HG03064 (cell line): ENCODE measurements around the gene NRROS.
"Not testable (repeated sequence)": the region's sequence is repeated elsewhere in the genome, so short reads cannot be mapped to it uniquely, and the experiment has no call there.

Experiments used
- ATAC-seq: cut with Tn5 transposase; IDR thresholded peaks from one replicate; pipeline ENCODE4 v1.9.1; 2021; ENCODE audit warnings: low read depth; ENCODE audit not compliant: unreplicated experiment

Gene NRROS

GRCh38 chr3:196639483-196640296, at the start of gene NRROS:
TSS of gene NRROS (plus strand) at chr3:196639694. CDS start at chr3:196654540, 14,846 bp downstream.
- ATAC-seq, result peak; percentile 36

GRCh38 chr3:196590279-196590678, 49.2 kb upstream of the NRROS start:
- no peak for ATAC-seq

GRCh38 chr3:196596355-196596754, 43.1 kb upstream of the NRROS start:
- no peak for ATAC-seq

DNA sequence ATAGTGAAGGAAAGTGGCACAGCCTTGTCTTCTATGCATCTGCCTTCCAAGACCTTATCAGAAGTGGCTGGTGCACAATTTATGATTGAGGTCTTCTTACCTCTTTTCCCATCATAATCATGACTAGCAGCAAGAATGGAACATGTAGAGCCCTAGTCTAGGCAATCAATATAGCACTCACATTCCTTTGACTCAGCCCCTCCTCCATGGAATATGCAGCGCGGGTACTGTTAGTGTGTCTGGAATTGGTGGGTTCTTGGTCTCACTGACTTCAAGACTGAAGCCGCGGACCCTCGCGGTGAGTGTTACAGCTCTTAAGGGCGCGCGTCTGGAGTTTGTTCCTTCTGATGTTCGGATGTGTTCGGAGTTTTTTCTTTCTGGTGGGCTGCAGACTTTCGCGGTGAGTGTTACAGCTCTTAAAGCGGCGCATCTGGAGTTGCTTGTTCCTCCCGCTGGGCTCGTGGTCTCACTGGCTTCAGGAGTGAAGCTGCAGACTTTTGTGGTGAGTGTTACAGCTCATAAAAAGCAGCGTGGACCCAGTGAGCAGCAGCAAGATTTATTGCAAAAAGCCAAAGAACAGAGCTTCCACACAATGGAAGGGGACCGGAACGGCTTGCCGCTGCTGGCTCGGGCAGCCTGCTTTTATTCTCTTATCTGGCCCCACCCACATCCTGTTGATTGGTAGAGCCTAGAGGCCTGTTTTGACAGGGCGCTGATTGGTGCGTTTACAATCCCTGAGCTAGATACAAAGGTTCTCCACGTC, 41.3 kb upstream of the NRROS start:
- ATAC-seq, result not testable (repeated sequence)

GRCh38 chr3:196599734-196600128, 39.8 kb upstream of the NRROS start:
- no peak for ATAC-seq

- no peak for ATAC-seq
Observed at GRCh38 chr3:196600359-196600758, 39.1 kb upstream of the NRROS start.

DNA sequence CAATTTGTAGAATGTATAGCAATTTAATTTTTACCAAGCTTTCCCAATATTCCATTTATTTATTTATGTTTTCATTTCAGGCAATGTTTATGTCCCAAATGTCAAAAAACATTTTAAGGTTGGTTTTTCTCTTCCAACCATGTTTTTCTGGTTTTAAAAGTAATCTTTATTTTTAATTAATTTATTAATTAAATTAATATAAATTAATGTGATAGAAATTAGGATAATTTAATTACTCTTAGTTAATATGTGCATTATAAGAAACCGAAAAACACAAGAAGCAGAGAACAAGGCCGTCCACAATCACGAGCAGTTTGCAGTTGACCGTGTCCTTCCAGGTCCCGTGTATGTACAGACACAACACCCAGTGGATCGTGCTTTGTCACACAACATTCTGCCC, 36.8 kb upstream of the NRROS start:
- no peak for ATAC-seq

DNA sequence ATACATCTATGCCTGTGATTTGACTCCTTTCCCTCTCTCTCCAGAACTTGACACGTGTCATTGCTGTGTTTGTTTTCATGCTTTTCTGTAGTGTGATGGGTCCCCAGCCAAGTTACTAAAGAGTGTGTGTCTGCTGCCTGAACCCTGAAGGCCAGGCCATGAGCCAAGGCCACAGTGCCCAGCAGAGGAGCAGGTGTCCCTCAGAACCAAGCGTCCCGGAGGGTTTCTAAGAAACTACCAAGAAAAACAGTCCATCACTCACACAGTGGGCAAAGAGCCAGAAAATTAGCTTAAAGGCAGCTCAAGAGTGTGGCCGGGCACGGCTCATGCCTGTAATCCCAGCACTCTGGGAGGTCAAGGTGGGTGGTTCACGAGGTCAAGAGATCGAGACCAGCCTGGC, 35.8 kb upstream of the NRROS start:
- no peak for ATAC-seq

DNA sequence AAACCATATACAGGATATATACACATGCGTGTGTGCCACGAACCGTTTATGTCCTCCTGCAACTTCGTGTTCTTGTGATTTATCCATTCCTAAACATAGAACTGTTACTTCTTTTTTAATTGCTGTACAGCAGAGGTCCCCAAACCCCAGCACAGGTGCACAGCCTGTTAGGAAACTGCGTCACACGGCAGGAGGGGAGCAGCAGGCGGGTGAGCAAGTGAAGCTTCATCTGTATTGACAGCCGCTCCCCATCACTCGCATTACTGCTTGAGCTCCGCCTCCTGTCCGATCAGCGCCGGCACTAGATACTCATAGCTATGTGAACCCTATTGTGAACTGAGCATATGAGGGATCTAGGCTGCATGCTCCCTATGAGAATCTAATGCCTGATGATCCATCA, 34.9 kb upstream of the NRROS start:
- ATAC-seq, result no peak

DNA sequence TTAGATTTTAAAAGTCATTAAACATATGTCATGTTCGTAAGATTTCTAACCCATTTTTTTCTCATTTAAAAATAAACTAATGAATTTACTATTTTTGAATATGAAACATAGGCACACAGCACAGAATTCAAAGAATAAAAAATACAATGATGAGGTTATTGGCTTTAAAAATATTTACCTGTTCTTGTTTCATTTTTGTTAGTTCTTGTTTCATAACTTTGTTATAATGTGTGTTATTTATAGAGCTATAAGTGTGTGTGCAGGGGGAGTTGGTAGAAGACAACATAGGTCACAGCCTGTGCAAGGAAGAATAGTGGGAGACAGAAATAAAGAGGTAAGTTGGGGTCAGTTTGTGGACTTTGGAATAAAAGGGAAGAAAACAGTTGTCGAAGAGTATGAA, 30.8 kb upstream of the NRROS start:
- no peak for ATAC-seq

- no peak for ATAC-seq
Observed at GRCh38 chr3:196609343-196609775, 30.1 kb upstream of the NRROS start.

DNA sequence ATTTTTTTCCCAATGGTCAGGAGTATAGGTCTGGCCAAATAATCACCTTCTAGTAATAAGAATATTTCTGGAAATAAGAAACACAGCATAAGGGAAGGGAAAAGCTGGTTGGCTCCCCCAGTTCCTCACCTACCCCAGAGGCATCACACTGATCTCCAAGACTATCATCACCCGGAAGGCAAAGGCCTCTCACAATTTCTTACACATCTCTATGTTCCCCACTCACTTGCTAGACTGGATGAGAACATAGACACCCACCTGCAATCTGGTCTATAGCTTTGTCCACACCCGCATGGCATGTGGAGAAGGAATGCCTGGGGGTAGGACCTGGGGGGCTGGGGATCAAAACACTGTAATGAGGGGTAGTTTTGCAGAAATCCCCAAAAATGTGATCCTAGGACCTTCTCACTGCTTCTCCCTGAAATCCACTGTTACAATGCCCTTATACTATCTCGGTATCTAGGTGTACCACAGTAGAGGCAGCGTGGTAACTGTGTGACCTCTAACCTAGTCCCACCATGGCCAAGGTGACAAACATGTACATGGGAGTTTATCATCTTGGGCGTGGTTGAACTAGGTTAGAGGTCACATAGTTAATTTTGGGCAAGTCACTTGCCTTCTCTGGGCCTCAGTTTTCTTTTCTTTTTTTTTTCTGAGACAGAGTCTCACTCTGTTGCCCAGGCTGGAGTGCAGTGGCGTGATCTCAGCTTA, 29.5 kb upstream of the NRROS start:
- ATAC-seq, result no peak

DNA sequence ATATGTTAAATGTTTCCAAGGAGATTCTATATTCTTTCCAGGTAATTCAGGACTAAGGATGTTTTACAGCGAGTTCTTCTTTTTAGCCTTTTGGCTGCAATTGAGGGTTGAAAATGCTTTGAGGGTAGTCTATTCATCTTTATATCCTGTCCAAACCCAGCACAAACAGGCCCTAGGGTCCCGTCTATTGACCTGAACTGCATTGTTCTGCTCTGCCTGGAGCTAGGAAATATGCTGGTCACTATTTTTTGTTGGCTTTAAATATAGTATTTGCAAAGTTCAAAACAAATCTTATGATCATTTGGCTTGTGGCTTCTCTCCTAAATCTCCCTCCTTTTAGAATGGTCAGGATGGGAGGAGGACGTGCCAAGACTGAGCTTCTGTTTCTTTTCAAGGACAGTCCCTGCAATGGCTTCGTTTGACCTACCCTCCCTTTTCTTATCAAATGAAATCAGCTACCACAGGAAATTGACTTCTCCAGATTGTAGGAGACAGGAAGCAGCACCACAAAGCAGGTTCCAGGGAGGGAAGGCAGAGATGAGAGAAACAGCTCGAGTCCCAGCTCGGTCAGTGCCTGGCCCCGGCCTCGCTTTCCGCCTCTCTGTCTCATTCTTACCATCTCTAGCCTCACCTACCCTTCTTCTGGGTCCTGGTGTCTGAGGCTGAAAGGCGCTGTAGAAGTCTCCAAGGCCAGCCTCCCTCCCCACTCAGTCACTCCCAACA, 27.6 kb upstream of the NRROS start:
- no peak for ATAC-seq

DNA sequence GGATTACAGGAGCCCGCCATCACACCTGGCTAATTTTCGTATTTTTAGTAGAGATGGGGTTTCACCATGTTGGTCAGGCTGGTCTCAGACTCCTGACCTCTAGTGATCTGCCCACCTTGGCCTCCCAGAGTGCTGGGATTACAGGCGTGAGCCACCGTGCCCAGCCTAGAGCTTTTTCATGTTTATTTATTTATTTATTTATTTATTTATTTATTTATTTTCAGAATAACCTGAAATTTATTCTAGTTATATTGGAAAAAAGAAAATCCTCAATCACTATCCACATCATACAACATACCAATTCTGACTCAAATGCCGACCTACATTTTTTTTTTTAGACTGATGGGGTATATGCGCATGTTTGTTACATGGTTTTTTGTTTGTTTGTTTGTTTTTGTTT, 24.3 kb upstream of the NRROS start:
- ATAC-seq, result not testable (repeated sequence)

DNA sequence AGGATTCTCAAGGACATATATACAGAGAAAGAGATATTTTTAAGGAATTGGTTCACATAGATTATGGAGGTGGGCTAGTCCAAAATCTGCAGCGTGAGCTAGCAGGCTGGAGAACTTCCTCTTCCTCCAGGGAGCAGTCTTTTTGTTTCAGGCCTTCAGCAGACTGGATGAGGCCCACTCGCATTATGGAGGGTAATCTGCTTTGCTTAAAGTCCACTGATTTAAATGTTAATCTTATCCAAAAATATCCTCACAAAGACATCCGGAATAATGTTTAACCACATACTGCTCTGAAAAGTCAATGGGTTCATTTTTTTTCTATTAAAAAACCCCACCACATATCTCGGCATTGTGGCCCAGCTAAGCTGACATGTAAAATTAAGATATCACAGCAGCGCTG, 22.2 kb upstream of the NRROS start:
- no peak for ATAC-seq

DNA sequence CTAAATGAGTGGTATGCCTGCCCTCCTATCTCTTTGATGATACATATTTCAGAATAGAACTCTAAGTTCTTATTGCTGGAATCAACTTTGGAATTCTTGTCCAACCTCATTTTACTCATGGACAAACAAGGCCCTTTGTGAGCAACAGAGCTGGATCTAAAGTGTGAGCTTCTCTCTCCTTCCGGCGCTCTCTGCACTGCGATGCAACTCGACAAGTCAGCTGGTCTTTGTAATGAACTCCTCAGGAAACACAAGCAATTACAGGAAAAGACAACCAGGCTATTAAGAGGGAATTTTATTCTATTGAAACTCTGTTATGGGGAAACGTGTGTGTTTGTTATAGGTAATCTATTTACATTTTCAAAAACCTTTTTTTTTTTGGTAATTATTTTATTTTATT, 20.3 kb upstream of the NRROS start:
- ATAC-seq, result no peak

GRCh38 chr3:196619627-196620026, 19.9 kb upstream of the NRROS start:
- ATAC-seq, result not testable (repeated sequence)

DNA sequence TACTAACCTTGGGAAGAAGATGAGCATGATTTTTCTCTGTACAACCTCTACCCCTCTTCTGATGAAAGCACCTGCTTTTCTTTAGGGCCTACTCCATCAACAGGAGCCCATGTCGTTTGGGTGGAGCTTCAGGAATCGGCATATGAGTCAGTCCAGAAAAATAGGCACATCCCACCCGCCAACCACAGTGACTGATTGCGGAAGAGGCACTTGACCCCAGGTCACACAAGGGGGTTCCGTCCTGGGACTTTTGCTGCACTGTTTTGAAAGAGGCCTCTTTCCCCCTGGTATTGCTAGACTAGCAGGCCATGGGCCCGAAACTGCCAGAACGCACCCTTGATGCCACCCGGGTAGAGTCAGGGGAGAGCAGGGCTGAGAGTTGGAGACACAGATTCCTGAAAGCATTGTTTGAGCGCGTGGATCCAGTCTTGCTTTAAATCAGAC, 19.3 kb upstream of the NRROS start:
- ATAC-seq, result no peak

GRCh38 chr3:196620684-196621083, 18.8 kb upstream of the NRROS start:
- no peak for ATAC-seq

DNA sequence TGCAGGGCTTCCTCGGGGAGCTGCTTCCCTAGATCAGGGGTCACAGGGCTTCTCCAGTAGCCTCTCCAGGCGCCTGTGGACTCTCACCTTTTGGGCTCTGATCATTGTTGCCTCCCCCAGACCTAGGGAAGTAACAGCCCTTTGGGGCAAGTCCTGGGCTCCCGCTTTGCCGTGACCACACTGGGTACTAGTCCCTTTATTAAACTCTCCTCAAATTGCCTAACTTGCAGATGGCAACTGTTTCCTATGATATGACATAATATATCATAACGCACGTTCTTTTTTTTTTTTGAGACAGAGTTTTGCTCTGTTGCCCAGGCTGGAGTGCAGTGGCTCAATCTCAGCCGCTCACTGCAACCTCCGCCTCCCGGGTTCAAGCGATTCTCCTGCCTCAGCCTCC, 17.9 kb upstream of the NRROS start:
- no peak for ATAC-seq
